Measurements from ENCODE around the gene LARGE1.

LARGE1 gene

GRCh38 chr22:33853200-33854097 lies 66.8 kb downstream of the LARGE1 start:
- no peak for DNase-seq (ENCODE audit: low read depth)

DNA sequence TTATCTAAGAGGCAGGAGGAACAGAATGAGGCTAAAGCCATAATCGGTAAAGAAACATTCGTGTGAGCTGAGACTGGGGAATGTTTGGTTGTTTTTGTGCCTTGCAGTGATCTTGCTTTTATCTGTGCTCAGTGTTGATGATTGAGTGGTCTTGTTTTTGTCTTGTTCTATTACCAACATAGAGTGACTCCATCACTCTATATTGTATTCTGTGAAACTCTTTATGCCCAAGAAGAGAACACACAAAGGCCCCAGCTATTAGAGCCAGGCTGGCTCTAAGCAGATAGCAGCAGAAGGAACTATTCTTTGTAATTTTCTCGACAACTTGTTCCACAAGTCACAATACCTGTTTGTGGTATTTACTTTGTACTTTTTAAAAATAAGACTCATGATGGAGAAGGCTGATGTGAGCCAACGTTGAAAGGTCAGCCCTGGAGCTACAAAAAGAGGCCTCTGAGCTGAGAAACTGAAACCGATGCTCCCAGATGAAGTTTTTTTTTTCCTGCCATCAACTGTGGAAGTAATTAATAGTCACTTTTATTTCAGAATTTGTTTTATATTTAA lies 68.4 kb downstream of the LARGE1 start:
- no peak for DNase-seq (ENCODE audit: low read depth)

DNA sequence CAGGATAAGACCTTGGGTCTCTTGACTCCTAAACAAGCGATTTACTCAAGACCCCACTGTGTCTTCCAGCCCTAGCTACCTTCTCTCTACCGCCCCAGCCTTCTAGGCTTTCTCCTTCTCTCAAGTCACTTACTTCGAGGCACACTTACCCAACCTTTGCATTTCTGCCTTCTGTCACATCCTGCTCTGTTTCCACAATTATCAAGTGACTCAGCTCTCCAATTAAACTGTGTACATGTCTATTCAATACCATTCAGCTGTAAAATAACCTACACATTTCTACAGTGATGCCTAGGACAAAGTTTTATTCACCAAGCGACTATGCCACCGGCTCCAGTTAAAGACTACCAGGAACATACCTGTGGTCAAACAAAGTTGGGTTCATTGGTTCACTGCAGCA lies 69.0 kb downstream of the LARGE1 start:
- DNase-seq (ENCODE audit: low read depth) = no peak

DNA sequence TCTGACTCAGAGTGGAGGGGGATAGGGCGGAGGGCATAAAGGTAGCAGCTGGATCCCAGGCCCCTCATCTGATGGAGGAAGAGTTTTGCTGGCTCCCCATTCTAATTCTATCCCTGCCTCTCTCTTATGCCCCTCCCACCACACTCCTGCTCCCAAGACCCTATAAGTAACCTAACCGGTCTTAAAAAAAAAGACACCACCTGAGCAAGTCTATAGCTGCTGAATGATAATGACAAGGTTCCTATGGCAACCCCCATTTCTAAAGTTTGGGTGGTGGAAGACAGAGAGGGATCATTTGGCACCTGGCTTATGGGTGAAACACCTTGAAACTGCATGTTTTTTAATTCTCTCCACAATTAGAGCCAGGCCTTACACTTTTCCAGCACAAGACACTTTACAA lies 69.6 kb downstream of the LARGE1 start:
- DNase-seq (ENCODE audit: low read depth) = no peak

DNA sequence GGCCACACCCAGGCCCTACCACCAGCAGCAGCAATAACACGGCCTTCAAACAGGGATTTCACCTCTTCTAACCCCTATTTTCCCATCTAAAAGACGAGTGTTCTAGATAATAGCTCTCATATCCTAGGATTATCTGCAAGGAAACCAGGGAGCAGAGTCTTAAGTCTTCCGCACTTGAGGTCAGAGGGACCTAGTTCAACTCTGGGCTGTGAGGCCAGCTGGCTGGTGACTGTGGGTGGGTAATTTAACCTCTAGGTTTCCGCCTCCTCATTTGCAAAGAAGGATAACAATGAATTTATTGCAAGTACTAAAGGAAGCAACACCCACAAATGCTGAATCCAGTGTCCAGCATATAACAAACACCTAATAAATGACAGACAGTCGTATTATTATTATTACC lies 70.1 kb downstream of the LARGE1 start:
- no peak for DNase-seq (ENCODE audit: low read depth)

GRCh38 chr22:33848251-33848650 lies 72.0 kb downstream of the LARGE1 start:
- no peak for DNase-seq (ENCODE audit: low read depth)

DNA sequence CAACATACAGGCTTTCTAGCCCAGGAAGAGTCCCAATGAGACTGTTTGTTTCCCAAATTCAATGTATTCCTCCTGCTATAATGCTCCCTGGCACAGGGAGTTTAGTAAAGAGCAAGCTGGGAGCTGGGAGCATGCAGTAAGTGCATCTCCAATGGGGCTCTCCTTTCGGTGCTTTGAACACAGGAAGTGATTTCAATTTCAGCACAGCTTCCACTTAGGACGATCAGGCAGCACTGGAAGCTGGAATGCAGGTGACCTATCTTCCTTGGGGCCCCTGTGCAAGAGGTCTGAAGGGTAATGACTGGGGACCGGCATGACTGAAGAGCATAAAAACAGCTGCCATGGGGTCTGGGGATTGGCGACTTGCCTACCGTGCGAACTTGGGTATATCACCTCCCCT lies 76.0 kb downstream of the LARGE1 start:
- no peak for DNase-seq (ENCODE audit: low read depth)

GRCh38 chr22:33842421-33843094 lies 77.7 kb downstream of the LARGE1 start:
- DNase-seq (ENCODE audit: low read depth) = no peak

- no peak for DNase-seq (ENCODE audit: low read depth)
Measured at GRCh38 chr22:33842006-33842354, 78.3 kb downstream of the LARGE1 start.

DNA sequence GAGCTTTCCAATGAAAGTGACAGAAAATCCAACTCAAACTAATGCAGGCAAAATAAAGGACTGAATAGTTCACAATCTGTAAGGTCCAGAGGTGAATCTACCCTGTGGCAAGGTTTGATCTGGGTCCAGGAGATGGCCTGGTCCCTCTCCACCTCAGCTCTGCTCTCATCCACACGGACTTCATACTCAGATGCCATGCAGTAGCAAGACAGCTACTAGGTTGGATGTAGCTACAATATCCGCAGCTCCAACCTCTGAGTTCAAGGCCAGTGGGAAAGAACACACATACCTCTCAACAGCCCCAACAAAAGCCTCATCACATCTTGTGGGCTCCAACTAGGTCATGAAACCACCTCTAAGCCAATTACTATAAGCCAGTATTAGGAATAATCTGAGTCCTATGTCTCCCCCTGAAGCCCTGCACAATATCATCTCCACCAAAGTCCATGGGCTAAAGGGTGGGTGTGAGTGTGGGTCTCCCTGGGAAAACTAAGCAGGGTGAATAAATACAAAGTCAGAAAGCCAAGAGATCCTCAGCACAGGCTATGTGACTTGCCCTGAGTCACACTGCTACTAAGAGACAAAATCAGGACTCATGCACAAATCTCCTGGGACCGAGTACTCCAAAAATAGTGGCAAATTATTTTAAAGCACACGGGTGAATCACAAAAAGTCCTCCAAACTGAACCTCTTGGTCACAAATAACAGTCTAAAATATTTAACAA lies 78.8 kb downstream of the LARGE1 start:
- no peak for DNase-seq (ENCODE audit: low read depth)

DNA sequence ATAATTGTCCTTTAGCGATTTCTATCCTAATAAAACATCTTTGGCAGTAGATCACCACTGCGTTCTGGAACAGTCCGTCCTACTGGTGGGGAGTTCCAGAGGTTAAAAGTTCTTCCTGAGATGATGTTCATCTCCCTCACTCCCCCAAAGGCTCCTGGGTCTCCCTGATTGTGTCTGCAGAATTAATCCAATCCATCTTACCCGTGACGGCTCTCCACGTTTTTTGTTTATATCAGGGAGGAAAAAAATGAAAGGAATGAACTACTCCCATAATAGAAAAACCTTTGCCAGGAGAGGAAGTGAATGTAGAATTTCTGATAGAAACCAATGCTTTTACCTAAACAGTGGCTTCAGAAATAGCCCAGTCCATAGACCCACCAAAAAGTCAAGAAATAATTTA lies 81.6 kb downstream of the LARGE1 start:
- no peak for DNase-seq (ENCODE audit: low read depth)

DNA sequence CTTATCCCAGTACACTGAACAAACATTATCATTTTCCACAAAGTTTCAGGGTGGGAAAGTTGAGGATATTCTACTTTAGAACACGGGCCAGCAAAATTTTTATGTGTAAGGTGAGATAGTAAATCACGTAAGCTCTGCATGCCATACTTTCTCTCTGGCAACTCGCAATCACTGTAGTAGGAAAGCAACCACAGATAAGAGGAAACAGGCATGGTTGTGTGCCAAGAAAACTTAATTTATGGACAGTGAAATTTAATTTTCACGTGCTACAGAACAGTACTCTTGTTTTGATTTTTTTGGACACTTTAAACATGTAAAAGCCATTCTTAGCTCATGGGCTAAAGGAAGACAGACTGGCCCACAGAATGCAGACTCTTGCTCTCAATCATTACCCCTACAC lies 82.5 kb downstream of the LARGE1 start:
- no peak for DNase-seq (ENCODE audit: low read depth)

GRCh38 chr22:33835265-33835664 lies 85.0 kb downstream of the LARGE1 start:
- DNase-seq (ENCODE audit: low read depth) = no peak

DNA sequence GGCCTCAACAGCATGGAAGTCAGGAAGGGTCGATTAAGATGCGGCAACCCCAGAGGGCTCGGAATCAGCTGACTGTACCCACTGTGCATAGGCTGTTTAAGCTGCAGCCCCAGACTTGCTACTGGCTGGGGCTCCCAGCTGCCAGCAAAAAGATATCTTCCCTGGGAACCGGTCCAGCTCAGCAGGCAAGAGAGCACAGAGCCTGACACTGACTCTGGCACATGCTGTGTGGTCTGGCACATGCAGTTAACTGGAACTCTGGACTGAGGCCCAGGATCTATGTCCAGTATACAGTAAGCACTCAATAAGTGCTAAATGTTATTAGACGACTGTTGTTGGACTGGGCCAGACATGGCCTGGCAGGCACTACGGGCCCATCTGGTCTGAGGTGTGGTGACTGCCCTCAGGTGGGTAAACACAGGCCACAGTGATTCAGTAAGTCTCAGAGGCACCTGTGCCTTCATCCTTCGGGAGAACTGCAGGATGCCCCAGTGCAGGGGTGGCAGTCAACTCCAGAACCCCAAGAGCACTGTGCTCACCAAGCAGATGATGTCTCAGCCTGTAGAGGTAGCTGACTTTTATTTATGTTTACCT lies 87.6 kb downstream of the LARGE1 start:
- DNase-seq (ENCODE audit: low read depth) = no peak

GRCh38 chr22:33831651-33832050 lies 88.6 kb downstream of the LARGE1 start:
- no peak for DNase-seq (ENCODE audit: low read depth)

GRCh38 chr22:33831207-33831606 lies 89.1 kb downstream of the LARGE1 start:
- no peak for DNase-seq (ENCODE audit: low read depth)

DNA sequence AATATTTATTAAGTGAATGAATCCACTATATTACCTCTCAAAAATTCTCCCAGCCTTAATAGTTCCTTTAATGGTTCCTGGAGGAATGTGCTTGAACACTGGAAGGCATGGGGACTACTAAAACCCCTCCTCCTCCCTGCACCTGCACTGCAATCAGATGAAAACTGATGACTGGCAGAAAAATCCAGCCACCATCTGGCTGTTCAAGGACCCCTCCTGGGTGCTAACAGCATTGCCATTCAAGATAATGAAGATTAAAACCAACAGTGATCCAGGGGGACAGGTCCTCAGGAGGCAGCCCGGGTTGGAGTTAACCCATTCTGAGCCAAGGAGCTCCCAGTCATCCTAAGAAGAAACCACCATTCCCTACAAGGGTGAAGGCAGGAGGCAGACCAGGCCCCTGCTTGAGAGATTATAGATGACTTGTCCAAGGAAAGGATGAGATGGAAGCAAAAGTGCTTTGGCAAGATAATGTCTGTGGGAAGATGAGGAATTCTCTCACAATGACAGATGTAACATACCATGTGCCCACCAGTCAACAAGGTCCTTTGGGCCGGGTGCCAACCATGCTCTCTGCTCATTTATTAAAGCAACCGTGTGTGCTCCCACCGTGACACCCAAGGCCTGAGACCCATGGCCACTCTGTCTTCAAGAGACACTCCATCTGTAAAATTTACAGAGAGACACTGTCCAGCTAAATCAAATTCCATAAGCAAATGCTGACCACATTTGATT lies 90.6 kb downstream of the LARGE1 start:
- DNase-seq (ENCODE audit: low read depth) = no peak

- DNase-seq (ENCODE audit: low read depth) = no peak
Measured at GRCh38 chr22:33828302-33828701, 92.0 kb downstream of the LARGE1 start.

DNA sequence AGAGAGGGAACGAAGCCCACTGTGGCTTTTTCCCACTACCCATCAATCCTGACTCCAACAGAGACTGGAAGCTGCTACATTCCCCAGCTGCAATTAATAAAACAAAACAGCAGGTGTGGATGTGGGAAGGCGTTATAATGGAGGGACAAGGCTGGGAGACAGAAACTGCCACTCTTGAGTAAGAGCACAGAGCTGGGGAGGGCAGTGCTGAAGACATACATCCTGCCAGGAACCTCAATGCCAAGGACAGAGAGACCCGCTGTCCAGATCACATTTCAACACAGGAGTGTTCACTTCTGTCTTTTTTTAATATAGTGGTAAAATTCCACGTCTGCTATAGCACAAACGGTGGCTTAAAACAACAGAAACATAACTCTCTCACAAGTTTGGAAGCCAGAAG lies 94.5 kb downstream of the LARGE1 start:
- no peak for DNase-seq (ENCODE audit: low read depth)

- DNase-seq (ENCODE audit: low read depth) = no peak
Measured at GRCh38 chr22:33823552-33823951, 96.7 kb downstream of the LARGE1 start.

- DNase-seq (ENCODE audit: low read depth) = no peak
Measured at GRCh38 chr22:33821290-33821689, 99.0 kb downstream of the LARGE1 start.

DNA sequence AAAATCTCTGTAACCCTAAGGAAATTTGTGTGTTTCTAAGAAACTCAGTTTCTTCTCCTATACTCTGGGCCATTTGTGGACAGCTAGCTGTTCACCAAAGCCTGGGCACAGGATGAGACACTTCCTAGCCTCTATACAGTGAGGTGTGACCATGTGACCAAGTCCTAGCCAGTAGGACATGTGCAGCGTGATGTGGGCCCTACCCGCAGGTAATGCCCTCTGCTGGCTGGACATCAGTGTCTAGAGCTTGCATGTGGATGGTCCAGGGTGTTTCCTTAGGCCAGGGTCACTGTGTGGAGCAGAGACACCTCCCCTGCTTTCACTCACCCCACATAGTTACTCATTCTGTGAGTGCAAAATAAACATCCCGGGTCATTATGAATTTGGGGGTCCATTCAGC lies 100.5 kb downstream of the LARGE1 start:
- DNase-seq (ENCODE audit: low read depth) = no peak

Measured in stimulated activated CD8-positive, alpha-beta memory T cell treated with anti-CD3 and anti-CD28 coated beads, Interleukin-15, amount 100 ng/mL, for 24 hours (primary cell).